H9 (cell line): ENCODE data around the gene ARFIP1. TPM values are rescaled to one million over a fixed set of nuclear protein-coding genes. Genes with fewer than 3 reads are reported as not detected.
A peak's percentile ranks its signal among the peaks of the same experiment; 100 is the strongest.

Experiments
- DNase-seq: peaks from one replicate; pipeline ENCODE4 v3.0.0-alpha.2; 2017
- H2AFZ ChIP-seq: one replicate; pipeline ENCODE4 v1.6.1; 2013; ENCODE audit warnings: mild to moderate bottlenecking, low read length, control low read depth, moderate library complexity
- H2AK5ac ChIP-seq: 2 replicates; pipeline ENCODE4 v1.6.1; 2013; ENCODE audit warnings: low read length, control low read depth, mixed read lengths; ENCODE audit not compliant: insufficient read length
- H2BK120ac ChIP-seq: one replicate; pipeline ENCODE4 v1.6.1; 2013; ENCODE audit warnings: low read depth, mild to moderate bottlenecking, low read length, control low read depth, inconsistent platforms; ENCODE audit not compliant: poor library complexity, severe bottlenecking
- H2BK12ac ChIP-seq: 2 replicates; pipeline ENCODE4 v1.6.1; 2013; ENCODE audit warnings: low read length, control low read depth, mixed read lengths, low read depth; ENCODE audit not compliant: insufficient read length
- H2BK15ac ChIP-seq: 2 replicates; pipeline ENCODE4 v1.6.1; 2013; ENCODE audit warnings: low read depth, low read length, control low read depth
- H2BK20ac ChIP-seq: one replicate; pipeline ENCODE4 v1.6.1; 2013; ENCODE audit warnings: low read depth, mild to moderate bottlenecking, low read length, control low read depth, inconsistent platforms; ENCODE audit not compliant: poor library complexity, severe bottlenecking
- H2BK5ac ChIP-seq: 2 replicates; pipeline ENCODE4 v1.6.1; 2013; ENCODE audit warnings: low read length, control low read depth, mixed read lengths; ENCODE audit not compliant: insufficient read length
- H3K14ac ChIP-seq: 2 replicates; pipeline ENCODE4 v1.6.1; 2013; ENCODE audit warnings: low read length, control low read depth; ENCODE audit not compliant: insufficient read depth
- H3K18ac ChIP-seq: 2 replicates; pipeline ENCODE4 v1.6.1; 2013; ENCODE audit warnings: low read depth, mild to moderate bottlenecking, mixed read lengths, low read length, control low read depth; ENCODE audit not compliant: insufficient read length
- H3K23ac ChIP-seq: 2 replicates; pipeline ENCODE4 v1.6.1; 2013; ENCODE audit warnings: low read length, control low read depth, mixed read lengths, low read depth; ENCODE audit not compliant: insufficient read length
- H3K23me2 ChIP-seq: 2 replicates; pipeline ENCODE4 v1.6.1; 2013; ENCODE audit warnings: low read depth, mild to moderate bottlenecking, mixed read lengths, low read length, control low read depth; ENCODE audit not compliant: insufficient read length, poor library complexity, severe bottlenecking
- H3K27ac ChIP-seq: 2 replicates; pipeline ENCODE4 v1.5.1; 2013; ENCODE audit warnings: low read length, control low read depth, mixed read lengths, low read depth; ENCODE audit not compliant: insufficient read length
- H3K27me3 ChIP-seq: 2 replicates; pipeline ENCODE4 v1.6.1; 2013; ENCODE audit warnings: low read length, control low read depth, inconsistent platforms; ENCODE audit not compliant: insufficient read depth
- H3K4ac ChIP-seq: 2 replicates; pipeline ENCODE4 v1.6.1; 2013; ENCODE audit warnings: low read depth, mild to moderate bottlenecking, control low read depth, inconsistent platforms, low read length, moderate library complexity
- H3K4me1 ChIP-seq: 2 replicates; pipeline ENCODE4 v1.6.1; 2013; ENCODE audit warnings: low read length, control low read depth, inconsistent platforms; ENCODE audit not compliant: insufficient read depth
- H3K4me2 ChIP-seq: 2 replicates; pipeline ENCODE4 v1.6.1; 2013; ENCODE audit warnings: low read length, control low read depth, mixed read lengths; ENCODE audit not compliant: insufficient read length, insufficient read depth
- H3K56ac ChIP-seq: 2 replicates; pipeline ENCODE4 v1.6.1; 2013; ENCODE audit warnings: low read depth, mild to moderate bottlenecking, mixed read lengths, low read length, control low read depth; ENCODE audit not compliant: insufficient read length
- H3K79me1 ChIP-seq: 2 replicates; pipeline ENCODE4 v1.6.1; 2013; ENCODE audit warnings: low read depth, mild to moderate bottlenecking, moderate library complexity, low read length, control low read depth, inconsistent platforms; ENCODE audit not compliant: insufficient read depth, poor library complexity, severe bottlenecking
- H3K79me2 ChIP-seq: 2 replicates; pipeline ENCODE4 v1.6.1; 2013; ENCODE audit warnings: low read length, control low read depth, inconsistent platforms; ENCODE audit not compliant: insufficient read depth
- H3K9ac ChIP-seq: 2 replicates; pipeline ENCODE4 v1.6.1; 2013; ENCODE audit warnings: low read length, control low read depth, mixed read lengths; ENCODE audit not compliant: insufficient read length; ENCODE audit errors: extremely low read depth
- H3K9me3 ChIP-seq: one replicate; pipeline ENCODE4 v1.6.1; 2013; ENCODE audit warnings: low read depth, low read length, inconsistent platforms; ENCODE audit not compliant: control insufficient read depth
- H3T11ph ChIP-seq: one replicate; pipeline ENCODE4 v1.6.1; 2013; ENCODE audit warnings: mild to moderate bottlenecking, low read length, control low read depth, inconsistent platforms
- H4K20me1 ChIP-seq: one replicate; pipeline ENCODE4 v1.6.1; 2013; ENCODE audit not compliant: control insufficient read depth, insufficient read length, insufficient read depth
- H4K5ac ChIP-seq: 2 replicates; pipeline ENCODE4 v1.6.1; 2013; ENCODE audit warnings: low read depth, mild to moderate bottlenecking, mixed read lengths, low read length, control low read depth; ENCODE audit not compliant: insufficient read length
- H4K8ac ChIP-seq: replicated peaks from 2 replicates; pipeline ENCODE4 v1.6.1; 2013; ENCODE audit warnings: low read length, control low read depth, mixed read lengths, low read depth; ENCODE audit not compliant: insufficient read length
- H4K91ac ChIP-seq: 2 replicates; pipeline ENCODE4 v1.6.1; 2013; ENCODE audit warnings: low read depth, mild to moderate bottlenecking, moderate library complexity, mixed read lengths, low read length, control low read depth; ENCODE audit not compliant: insufficient read length
- H3K27ac Mint-ChIP-seq, 3 experiments: 2 replicates in 2 of 3; 3 replicates in 1 of 3; pipeline ENCODE4 v1.8.0; 2020 to 2021; ENCODE audit warnings: mixed read lengths in 3 of 3, mild to moderate bottlenecking in 1 of 3, moderate library complexity in 1 of 3
- H3K27me3 Mint-ChIP-seq: 2 replicates; pipeline ENCODE4 v1.8.0; 2021; ENCODE audit warnings: low read depth, mild to moderate bottlenecking, moderate library complexity, mixed read lengths
- H3K36me3 Mint-ChIP-seq, 3 experiments: 2 replicates in 2 of 3; 3 replicates in 1 of 3; pipeline ENCODE4 v1.8.0; 2020 to 2021; ENCODE audit warnings: low read depth in 3 of 3, mixed read lengths in 3 of 3; ENCODE audit not compliant: insufficient read depth in 1 of 3
- H3K4me1 Mint-ChIP-seq, 2 experiments: 2 replicates each; pipeline ENCODE4 v1.8.0; 2020; ENCODE audit warnings: mixed read lengths in 2 of 2
- H3K4me3 Mint-ChIP-seq, 2 experiments: 2 replicates in 1 of 2; 3 replicates in 1 of 2; pipeline ENCODE4 v1.8.0; 2020 to 2021; ENCODE audit warnings: mild to moderate bottlenecking in 2 of 2, mixed read lengths in 2 of 2, moderate library complexity in 1 of 2
- H3K9me3 Mint-ChIP-seq, 2 experiments: 2 replicates in 1 of 2; 3 replicates in 1 of 2; pipeline ENCODE4 v1.8.0; 2020; ENCODE audit warnings: mild to moderate bottlenecking in 2 of 2, mixed read lengths in 2 of 2, moderate library complexity in 1 of 2
- WGBS: extraction: QIAGEN DNeasy Blood & Tissue Kit; methylation state at CpG from one replicate; pipeline ENCODE4 v1.1.7; 2013; ENCODE audit warnings: missing lambda C conversion rate, low lambda C conversion rate, mixed read lengths; ENCODE audit not compliant: insufficient read length; ENCODE audit errors: extremely low coverage; 5-methylcytosine and 5-hydroxymethylcytosine counted together
- total RNA-seq: library from RNA; stranded (reverse); gene quantifications from 2 replicates; pipeline ENCODE4 v1.2.1, GENCODE V29; 2021
- TF ChIP-seq, protein P1 (sequence below): fragments of 200-600 bp; sonication (generic); conservative IDR thresholded peaks from 3 replicates; pipeline ENCODE4 v1.8.0; 2021; ENCODE audit warnings: antibody characterized with exemption, mild to moderate bottlenecking

Gene ARFIP1
- total RNA-seq, 1 experiment from 2014 or later = 30.8 TPM

GRCh38 chr4:152734699-152735050 lies 45.1 kb upstream of the ARFIP1 start:
- H3K9ac ChIP-seq = no peak overlapping the region
- H2BK20ac ChIP-seq = no peak overlapping the region
- H4K8ac ChIP-seq = no peak overlapping the region
- Mint-ChIP-seq H3K27me3 (no peaks in the 10 kb centered on the region), H3K36me3 (no peaks in the 10 kb centered on the region), H3K27ac (peak overlapping the region in 1 of 3 experiments; percentile 83; a peak in 2 of 7 replicates), H3K9me3 (no peaks in the 10 kb centered on the region), H3K4me3 (no peak overlapping the region), H3K4me1 (peaks cover 21 to 24% of the 10 kb centered on the region in 2 experiments)
- H3K4me1 ChIP-seq = no peaks in the 10 kb centered on the region
- H3T11ph ChIP-seq = no peak overlapping the region
- DNase-seq = no peak
- no peaks in the 10 kb centered on the region for H3K9me3 ChIP-seq
- TF ChIP-seq, protein P1, sequence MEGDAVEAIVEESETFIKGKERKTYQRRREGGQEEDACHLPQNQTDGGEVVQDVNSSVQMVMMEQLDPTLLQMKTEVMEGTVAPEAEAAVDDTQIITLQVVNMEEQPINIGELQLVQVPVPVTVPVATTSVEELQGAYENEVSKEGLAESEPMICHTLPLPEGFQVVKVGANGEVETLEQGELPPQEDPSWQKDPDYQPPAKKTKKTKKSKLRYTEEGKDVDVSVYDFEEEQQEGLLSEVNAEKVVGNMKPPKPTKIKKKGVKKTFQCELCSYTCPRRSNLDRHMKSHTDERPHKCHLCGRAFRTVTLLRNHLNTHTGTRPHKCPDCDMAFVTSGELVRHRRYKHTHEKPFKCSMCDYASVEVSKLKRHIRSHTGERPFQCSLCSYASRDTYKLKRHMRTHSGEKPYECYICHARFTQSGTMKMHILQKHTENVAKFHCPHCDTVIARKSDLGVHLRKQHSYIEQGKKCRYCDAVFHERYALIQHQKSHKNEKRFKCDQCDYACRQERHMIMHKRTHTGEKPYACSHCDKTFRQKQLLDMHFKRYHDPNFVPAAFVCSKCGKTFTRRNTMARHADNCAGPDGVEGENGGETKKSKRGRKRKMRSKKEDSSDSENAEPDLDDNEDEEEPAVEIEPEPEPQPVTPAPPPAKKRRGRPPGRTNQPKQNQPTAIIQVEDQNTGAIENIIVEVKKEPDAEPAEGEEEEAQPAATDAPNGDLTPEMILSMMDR = no peak
- no peak overlapping the region for H3K4me2 ChIP-seq
- H3K4ac ChIP-seq = no peak overlapping the region
- H3K27ac ChIP-seq = no peak overlapping the region
- H2AK5ac ChIP-seq = no peak overlapping the region
- no peak overlapping the region for H4K91ac ChIP-seq
- H3K56ac ChIP-seq = no peak overlapping the region
- no peak overlapping the region for H2BK120ac ChIP-seq
- no peaks in the 10 kb centered on the region for H3K27me3 ChIP-seq
- H4K20me1 ChIP-seq = no peaks in the 10 kb centered on the region
- H3K79me2 ChIP-seq = no peaks in the 10 kb centered on the region
- no CpG with 5 or more reads among the region's 3 CpGs for WGBS
- no peak overlapping the region for H2BK15ac ChIP-seq
- H2AFZ ChIP-seq = no peak overlapping the region
- no peak overlapping the region for H3K14ac ChIP-seq
- H3K18ac ChIP-seq = no peak overlapping the region
- no peak overlapping the region for H3K23ac ChIP-seq
- no peak overlapping the region for H4K5ac ChIP-seq
- H3K23me2 ChIP-seq = no peaks in the 10 kb centered on the region
- no peak overlapping the region for H2BK12ac ChIP-seq
- H3K79me1 ChIP-seq = no peaks in the 10 kb centered on the region
- no peak overlapping the region for H2BK5ac ChIP-seq
